HG03103 (cell line): Measurements from ENCODE around the gene PROP1.
"Not testable (repeated sequence)": the region's sequence is repeated elsewhere in the genome, so short reads cannot be mapped to it uniquely, and the experiment has no call there.

Experiments used
- ATAC-seq: cut with Tn5 transposase; IDR thresholded peaks from one replicate; pipeline ENCODE4 v1.9.1; 2021; ENCODE audit warnings: low read depth; ENCODE audit not compliant: unreplicated experiment

PROP1 gene

GRCh38 chr5:177995691-177996595 is at the start of gene PROP1:
PROP1 (minus strand) TSS chr5:177996242; CDS start chr5:177995933, 309 bp downstream.
- no peak for ATAC-seq

- ATAC-seq = not testable (repeated sequence)
Measured at GRCh38 chr5:178019379-178020030, 23.5 kb upstream of the PROP1 start.

- ATAC-seq = not testable (repeated sequence)
Measured at GRCh38 chr5:178012758-178013157, 16.7 kb upstream of the PROP1 start.

GRCh38 chr5:178011816-178012554 is 15.9 kb upstream of the PROP1 start:
- not testable (repeated sequence) for ATAC-seq

- not testable (repeated sequence) for ATAC-seq
Measured at GRCh38 chr5:178007272-178007671, 11.2 kb upstream of the PROP1 start.

- not testable (repeated sequence) for ATAC-seq
Measured at GRCh38 chr5:178006536-178007231, 10.6 kb upstream of the PROP1 start.

- ATAC-seq = not testable (repeated sequence)
Measured at GRCh38 chr5:178006181-178006535, 10.1 kb upstream of the PROP1 start.

- ATAC-seq = no peak
Measured at GRCh38 chr5:177997846-177998245, 1.8 kb upstream of the PROP1 start.

GRCh38 chr5:177997319-177997670 is 1.3 kb upstream of the PROP1 start:
- no peak for ATAC-seq

- no peak for ATAC-seq
Measured at GRCh38 chr5:177996660-177997318, 747 bp upstream of the PROP1 start.

GRCh38 chr5:177994561-177995190 is 1.4 kb downstream of the PROP1 start:
- ATAC-seq = no peak

GRCh38 chr5:177994063-177994462 is 2.0 kb downstream of the PROP1 start:
- ATAC-seq = no peak

GRCh38 chr5:177992466-177992865 is 3.6 kb downstream of the PROP1 start:
- ATAC-seq = no peak

GRCh38 chr5:177988989-177989625 is 6.9 kb downstream of the PROP1 start:
- ATAC-seq = no peak

GRCh38 chr5:177987326-177987725 is 8.7 kb downstream of the PROP1 start:
- ATAC-seq = no peak

GRCh38 chr5:177985430-177986040 is 10.5 kb downstream of the PROP1 start:
- no peak for ATAC-seq

- no peak for ATAC-seq
Measured at GRCh38 chr5:177984584-177985206, 11.3 kb downstream of the PROP1 start.
